CD4-positive, alpha-beta T cell treated with Interleukin-17A for 1 hour (primary cell): ENCODE data around the gene ARPIN.
A peak's percentile ranks its signal among the peaks of the same experiment; 100 is the strongest.
"Not testable (repeated sequence)": the region's sequence is repeated elsewhere in the genome, so short reads cannot be mapped to it uniquely, and the experiment has no call there.

ENCODE experiments used
- DNase-seq: peaks from one replicate; pipeline ENCODE4 v3.0.0-alpha.2; 2020

ARPIN gene

GRCh38 chr15:89909611-89910010 is 3.1 kb downstream of the ARPIN start:
- no peak for DNase-seq

GRCh38 chr15:89908226-89908625 is 4.5 kb downstream of the ARPIN start:
- no peak for DNase-seq

GRCh38 chr15:89907289-89907688 is 5.5 kb downstream of the ARPIN start:
- no peak for DNase-seq

GRCh38 chr15:89905846-89906378 is 6.8 kb downstream of the ARPIN start:
- DNase-seq, result no peak

GRCh38 chr15:89904519-89904918 is 8.2 kb downstream of the ARPIN start:
- DNase-seq, result no peak

GRCh38 chr15:89903858-89904130 is 9.0 kb downstream of the ARPIN start:
- no peak for DNase-seq

- no peak for DNase-seq
Observed at GRCh38 chr15:89903015-89903857, 9.5 kb downstream of the ARPIN start.

- no peak for DNase-seq
Observed at GRCh38 chr15:89900849-89901248, 11.9 kb downstream of the ARPIN start.

GRCh38 chr15:89899951-89900567 is 12.7 kb downstream of the ARPIN start:
- no peak for DNase-seq

- DNase-seq, result no peak
Observed at GRCh38 chr15:89899295-89899945, 13.3 kb downstream of the ARPIN start.

GRCh38 chr15:89898614-89899294 is 14.0 kb downstream of the ARPIN start:
- peak; percentile 59 for DNase-seq

- DNase-seq, result no peak
Observed at GRCh38 chr15:89898146-89898545, 14.6 kb downstream of the ARPIN start.

GRCh38 chr15:89893696-89894447 is 18.9 kb downstream of the ARPIN start, which contains the start of gene AP3S2:
AP3S2 (minus strand) TSS chr15:89893994; CDS start chr15:89893949, 45 bp downstream.
- peak; percentile 90 for DNase-seq

- DNase-seq, result peak; percentile 6
Observed at GRCh38 chr15:89893027-89893426, 19.7 kb downstream of the ARPIN start.

GRCh38 chr15:89888214-89888804 is 24.4 kb downstream of the ARPIN start:
- no peak for DNase-seq

GRCh38 chr15:89885611-89886010 is 27.1 kb downstream of the ARPIN start:
- no peak for DNase-seq

- not testable (repeated sequence) for DNase-seq
Observed at GRCh38 chr15:89885179-89885578, 27.6 kb downstream of the ARPIN start.

- DNase-seq, result no peak
Observed at GRCh38 chr15:89883518-89883917, 29.2 kb downstream of the ARPIN start.

- DNase-seq, result no peak
Observed at GRCh38 chr15:89880727-89881126, 32.0 kb downstream of the ARPIN start.

- no peak for DNase-seq
Observed at GRCh38 chr15:89878323-89878722, 34.4 kb downstream of the ARPIN start.

- no peak for DNase-seq
Observed at GRCh38 chr15:89877083-89877425, 35.7 kb downstream of the ARPIN start.
